Endothelial cell of umbilical vein (primary cell): Measurements from ENCODE around the gene KRTAP20-1. TPM values are rescaled to one million over a fixed set of nuclear protein-coding genes. Genes with fewer than 3 reads are reported as not detected.

ENCODE experiments used
- BruUV-seq: library from RNA; stranded (reverse); fragments of 400-500 nt; replicated peaks from 2 replicates; lab custom pipeline; 2021; lab: Mats Ljungman, UMichigan
- CTCF ChIA-PET: fragments of 300-600, 350-600 bp; sonication (Branson Sonifier 250); formaldehyde crosslinking; loops from one replicate; lab custom pipeline; 2021; ENCODE audit warnings: antibody characterized with exemption, inconsistent platforms; lab: Charles Lee
- POLR2A ChIA-PET: fragments of 300-600, 350-600 bp; sonication (Branson Sonifier 250); formaldehyde crosslinking; loops from one replicate; lab custom pipeline; 2021; ENCODE audit warnings: antibody characterized with exemption, inconsistent platforms; lab: Charles Lee
- DNase-seq: peaks from one replicate; pipeline ENCODE4 v3.0.0-alpha.2; 2011; ENCODE audit warnings: low read depth, low spot score
- FAIRE-seq: peaks from 2 replicates; lab custom pipeline; 2011; peaks lifted over from hg19 to GRCh38; lab: Jason Lieb, UNC
- H2AFZ ChIP-seq: 2 replicates; pipeline ENCODE4 v1.6.0; 2012; ENCODE audit warnings: low read depth, low read length, control low read depth, inconsistent platforms
- H3K27ac ChIP-seq: 2 replicates; pipeline ENCODE4 v1.5.1; 2011; ENCODE audit warnings: low read depth, mild to moderate bottlenecking, control low read depth, low read length, moderate library complexity; ENCODE audit not compliant: insufficient read depth
- H3K27me3 ChIP-seq, 2 experiments: 2 replicates each; pipeline versions ENCODE4 v1.6.0 to v1.6.1; 2011; ENCODE audit warnings: low read length in 2 of 2, mixed read lengths in 1 of 2; ENCODE audit not compliant: control insufficient read depth in 2 of 2, insufficient read depth in 2 of 2
- H3K36me3 ChIP-seq, 2 experiments: 2 replicates in 1 of 2; 3 replicates in 1 of 2; pipeline ENCODE4 v1.5.1; 2011; ENCODE audit warnings: low read length in 2 of 2, mild to moderate bottlenecking in 1 of 2, moderate library complexity in 1 of 2; ENCODE audit not compliant: control insufficient read depth in 2 of 2, insufficient read depth in 2 of 2; ENCODE audit errors: extremely low read depth in 1 of 2
- H3K4me1 ChIP-seq: 3 replicates; pipeline ENCODE4 v1.5.1; 2011; ENCODE audit warnings: mild to moderate bottlenecking, low read length; ENCODE audit not compliant: control insufficient read depth, insufficient read depth; ENCODE audit errors: extremely low read depth
- H3K4me2 ChIP-seq: 2 replicates; pipeline ENCODE4 v1.6.1; 2011; ENCODE audit warnings: low read length, control low read depth, mixed read lengths; ENCODE audit not compliant: insufficient read depth
- H3K4me3 ChIP-seq, 3 experiments: fragments of 200-600 bp in 1 of 3; sonication (generic), shearing (Covaris generic) in 1 of 3; replicated peaks in 1 of 3; 2 replicates each; pipeline ENCODE4 v1.5.1; 2011 to 2016; ENCODE audit warnings: control low read depth in 3 of 3, low read length in 3 of 3, mild to moderate bottlenecking in 2 of 3, inconsistent platforms in 1 of 3, low read depth in 1 of 3, moderate library complexity in 1 of 3; ENCODE audit not compliant: insufficient read depth in 1 of 3
- H3K79me2 ChIP-seq: 2 replicates; pipeline ENCODE4 v1.6.0; 2012; ENCODE audit warnings: low read length, inconsistent platforms; ENCODE audit not compliant: control insufficient read depth, insufficient read depth
- H3K9ac ChIP-seq: replicated peaks from 2 replicates; pipeline ENCODE3; 2011; ENCODE audit warnings: low read length, control low read depth; ENCODE audit not compliant: insufficient read depth; ENCODE audit errors: extremely low read depth
- H3K9me1 ChIP-seq: replicated peaks from 3 replicates; pipeline ENCODE4 v1.6.0; 2011; ENCODE audit warnings: mild to moderate bottlenecking, low read length; ENCODE audit not compliant: control insufficient read depth, insufficient read depth; ENCODE audit errors: extremely low read depth
- H3K9me3 ChIP-seq: replicated peaks from 2 replicates; pipeline ENCODE4 v1.5.1; 2012; ENCODE audit warnings: low read length, inconsistent platforms; ENCODE audit not compliant: control insufficient read depth, insufficient read depth
- H4K20me1 ChIP-seq: replicated peaks from 2 replicates; pipeline ENCODE3; 2011; ENCODE audit warnings: mild to moderate bottlenecking, low read length; ENCODE audit not compliant: control insufficient read depth, insufficient read depth; ENCODE audit errors: extremely low read depth
- CTCF ChIP-seq, 2 donors: IDR thresholded peaks; 1 replicate in 1 of 2; 2 replicates in 1 of 2; pipeline ENCODE4 v1.5.1; 2011; ENCODE audit warnings: low read length in 2 of 2, mild to moderate bottlenecking in 2 of 2, moderate library complexity in 2 of 2, control low read depth in 1 of 2, inconsistent platforms in 1 of 2, low read depth in 1 of 2; ENCODE audit not compliant: insufficient read depth in 1 of 2; ENCODE audit errors: extremely low read depth in 1 of 2
- EZH2 ChIP-seq: IDR thresholded peaks from 2 replicates; pipeline ENCODE4 v1.6.1; 2012; ENCODE audit warnings: borderline replicate concordance, low read depth, mild to moderate bottlenecking, moderate library complexity, low read length, inconsistent platforms; ENCODE audit not compliant: severe bottlenecking
- FOS ChIP-seq: IDR thresholded peaks from 2 replicates; pipeline ENCODE4 v1.6.1; 2011; ENCODE audit warnings: mild to moderate bottlenecking, low read length, moderate library complexity, borderline replicate concordance; ENCODE audit not compliant: insufficient read depth
- GATA2 ChIP-seq: IDR thresholded peaks from 2 replicates; pipeline ENCODE4 v1.7.0; 2011; ENCODE audit warnings: low read depth, mild to moderate bottlenecking, moderate library complexity, mixed read lengths, low read length; ENCODE audit not compliant: insufficient read length, insufficient read depth
- JUN ChIP-seq: IDR thresholded peaks from 2 replicates; pipeline ENCODE4 v1.6.1; 2011; ENCODE audit warnings: borderline replicate concordance, low read depth; ENCODE audit not compliant: insufficient read length, insufficient read depth
- MAX ChIP-seq: IDR thresholded peaks from 2 replicates; pipeline ENCODE4 v1.6.1; 2011; ENCODE audit not compliant: insufficient read depth, insufficient read length
- MYC ChIP-seq: IDR thresholded peaks from one replicate; pipeline ENCODE4 v1.6.1; 2011; ENCODE audit warnings: mild to moderate bottlenecking, low read depth, low read length
- POLR2A ChIP-seq: IDR thresholded peaks from 2 replicates; pipeline ENCODE4 v1.6.1; 2012; ENCODE audit warnings: low read depth, mild to moderate bottlenecking, control low read depth, low read length
- POLR2AphosphoS5 ChIP-seq: IDR thresholded peaks from 2 replicates; pipeline ENCODE4 v1.6.1; 2012; ENCODE audit warnings: low read depth, mild to moderate bottlenecking, control low read depth, low read length, moderate library complexity; ENCODE audit not compliant: insufficient read depth
- dilution Hi-C: fragments of 300-500 bp; cut with MboI; formaldehyde crosslinking; loops from one replicate; pipeline ENCODE4 v1.15.0; 2019; ENCODE audit warnings: low sequenced_read_pairs; ENCODE audit not compliant: extremely low pct_ligation_motif_present
- intact Hi-C: fragments of 100-400 bp; cut with micrococcal nuclease; formaldehyde crosslinking; loops from one replicate; pipeline ENCODE4 v1.10.0; 2022
- polyA plus RNA-seq, 4 experiments: library from polyadenylated mRNA; depleted of rRNA in 3 of 4; stranded (reverse) in 3 of 4; unstranded in 1 of 4; fragments of >200 nt; gene quantifications; 2 replicates each; pipeline versions ENCODE4 v1.2.1 to v1.2.3, GENCODE V29; 2011 to 2012; ENCODE audit warnings: missing spikeins in 1 of 4
- total RNA-seq: library from RNA; stranded (reverse); gene quantifications from 2 replicates; pipeline ENCODE4 v1.2.3, GENCODE V29; 2021

The KRTAP20-1 gene
- total and polyA plus RNA-seq, 2 donors (not counting 3 experiments of a cell fraction or from before 2014, with no cell fraction given), result not detected

- no peak within 1 kb of the TSS for H3K27ac ChIP-seq
- no peak within 1 kb of the TSS for H3K4me3 ChIP-seq
- no peak within 1 kb of the TSS for H3K9ac ChIP-seq
- POLR2A ChIA-PET, result no interaction called here
- no peaks in the 10 kb centered on the region for H3K36me3 ChIP-seq
- H3K27me3 ChIP-seq, result no peaks in the 10 kb centered on the region
- DNase-seq (no peak), FAIRE-seq (no peak)
- H4K20me1 ChIP-seq, result no peaks in the 10 kb centered on the region
- peaks cover 5% of the 10 kb centered on the region for H3K9me3 ChIP-seq
- intact Hi-C loops (no loop called here), dilution Hi-C loops (no loop called here)
- no peak within 1 kb of the TSS for H3K4me2 ChIP-seq
- no peaks in the 10 kb centered on the region for H3K79me2 ChIP-seq
- H3K9me1 ChIP-seq, result no peaks in the 10 kb centered on the region
- H2AFZ ChIP-seq, result no peak within 1 kb of the TSS
- no peaks in the 10 kb centered on the region for H3K4me1 ChIP-seq
- CTCF ChIA-PET, result no interaction called here
- no TSS peak for BruUV-seq
- TF ChIP-seq FOS, result no peak
- TF ChIP-seq CTCF (IDR thresholded peaks at IDR 0.05; ENCODE audit: extremely low read depth in 1 of 2, insufficient read depth in 1 of 2, low read depth in 1 of 2, low read length in 2 of 2), result no peak
- no peak for TF ChIP-seq POLR2A
- no peak for TF ChIP-seq POLR2AphosphoS5
- no peak for TF ChIP-seq MAX
- TF ChIP-seq EZH2, result no peak
- TF ChIP-seq JUN, result no peak
- no peak for TF ChIP-seq GATA2
- no peak for TF ChIP-seq MYC
Measured at GRCh38 chr21:30600787-30601186, 15.4 kb upstream of the KRTAP20-1 start, which contains the start of gene KRTAP22-1. KRTAP22-1 (plus strand) TSS chr21:30601087.
